Lung microvascular endothelial cell (primary cell): ENCODE results near the gene IFIT2. TPM values are rescaled to one million over a fixed set of nuclear protein-coding genes. Genes with fewer than 3 reads are reported as not detected.

Source experiments
- DNase-seq, 2 donors: peaks; one replicate each; pipeline versions ENCODE4 v3.0.0 to v3.0.0-alpha.2; 2010; ENCODE audit warnings: low read depth in 2 of 2
- total RNA-seq: library from RNA; depleted of rRNA; stranded (reverse); fragments of >200 nt; gene quantifications from 2 replicates; pipeline ENCODE4 v1.2.1, GENCODE V29; 2014

IFIT2 gene
- total RNA-seq, 1 donor from 2014 or later, result 8.1 TPM

DNA sequence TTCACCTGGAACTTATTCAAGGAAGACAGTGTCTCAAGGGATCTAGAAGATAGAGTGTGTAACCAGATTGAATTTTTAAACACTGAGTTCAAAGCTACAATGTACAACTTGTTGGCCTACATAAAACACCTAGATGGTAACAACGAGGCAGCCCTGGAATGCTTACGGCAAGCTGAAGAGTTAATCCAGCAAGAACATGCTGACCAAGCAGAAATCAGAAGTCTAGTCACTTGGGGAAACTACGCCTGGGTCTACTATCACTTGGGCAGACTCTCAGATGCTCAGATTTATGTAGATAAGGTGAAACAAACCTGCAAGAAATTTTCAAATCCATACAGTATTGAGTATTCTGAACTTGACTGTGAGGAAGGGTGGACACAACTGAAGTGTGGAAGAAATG lies 36.9 kb downstream of the IFIT2 start:
- no peak for DNase-seq

- no peak for DNase-seq
Measured at GRCh38 chr10:89339875-89340274, 38.0 kb downstream of the IFIT2 start.

DNA sequence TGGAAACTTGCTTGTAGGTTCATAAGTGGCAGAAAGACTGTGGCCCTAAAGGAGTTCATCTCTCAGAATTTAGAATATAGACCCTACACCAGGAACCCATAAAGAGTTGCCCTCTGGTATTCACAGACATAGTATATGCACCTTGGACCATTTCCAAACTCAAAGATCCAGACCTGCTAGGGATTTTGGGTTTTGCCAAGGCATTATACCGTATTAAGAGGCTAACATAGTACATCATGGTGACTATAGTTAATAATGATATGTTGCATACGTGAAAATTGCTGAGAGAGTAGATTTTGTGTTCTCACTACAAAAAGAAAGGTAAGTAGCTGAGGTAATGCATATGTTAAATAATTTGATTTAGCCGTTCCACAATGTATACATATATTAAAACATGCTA lies 39.8 kb downstream of the IFIT2 start:
- no peak for DNase-seq

DNA sequence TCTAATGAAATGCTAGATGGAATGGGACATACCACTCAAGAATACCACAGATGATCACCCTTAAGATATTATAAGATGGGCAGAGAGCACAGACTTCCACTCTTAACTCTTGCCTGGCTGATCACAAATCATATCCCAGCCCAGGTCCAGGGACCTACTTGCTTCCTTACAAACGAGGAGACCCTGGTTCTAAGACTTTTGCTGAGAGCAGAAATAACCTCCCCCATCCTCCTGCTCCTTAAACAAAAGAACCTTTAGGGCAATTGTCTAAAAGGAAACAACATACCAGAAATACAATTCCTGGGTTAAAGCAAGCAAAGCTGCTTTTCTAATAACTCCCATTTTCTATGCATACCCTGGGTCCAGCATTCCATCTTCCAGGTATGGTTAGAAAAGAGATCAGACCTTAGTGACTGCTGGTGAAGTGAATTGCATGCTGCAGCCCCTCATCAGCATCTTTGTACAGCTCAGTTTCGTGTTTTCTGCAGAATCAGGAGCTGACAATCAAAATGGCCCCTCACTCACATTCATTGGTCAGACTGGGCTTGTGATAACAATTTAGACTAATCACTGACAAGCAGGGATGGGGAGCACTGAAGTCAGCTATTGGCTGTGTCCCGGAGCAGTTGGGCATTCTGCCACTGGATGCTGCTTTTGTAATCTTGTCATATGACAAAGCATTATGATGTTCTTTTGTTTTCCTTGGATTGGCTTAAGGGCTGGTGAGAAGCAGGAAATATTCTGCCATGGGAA lies 40.5 kb downstream of the IFIT2 start:
- peak; percentile 78 to 99 for DNase-seq

- DNase-seq, result no peak
Measured at GRCh38 chr10:89343089-89343767, 41.4 kb downstream of the IFIT2 start.

GRCh38 chr10:89344156-89344555 lies 42.3 kb downstream of the IFIT2 start:
- DNase-seq, result no peak

DNA sequence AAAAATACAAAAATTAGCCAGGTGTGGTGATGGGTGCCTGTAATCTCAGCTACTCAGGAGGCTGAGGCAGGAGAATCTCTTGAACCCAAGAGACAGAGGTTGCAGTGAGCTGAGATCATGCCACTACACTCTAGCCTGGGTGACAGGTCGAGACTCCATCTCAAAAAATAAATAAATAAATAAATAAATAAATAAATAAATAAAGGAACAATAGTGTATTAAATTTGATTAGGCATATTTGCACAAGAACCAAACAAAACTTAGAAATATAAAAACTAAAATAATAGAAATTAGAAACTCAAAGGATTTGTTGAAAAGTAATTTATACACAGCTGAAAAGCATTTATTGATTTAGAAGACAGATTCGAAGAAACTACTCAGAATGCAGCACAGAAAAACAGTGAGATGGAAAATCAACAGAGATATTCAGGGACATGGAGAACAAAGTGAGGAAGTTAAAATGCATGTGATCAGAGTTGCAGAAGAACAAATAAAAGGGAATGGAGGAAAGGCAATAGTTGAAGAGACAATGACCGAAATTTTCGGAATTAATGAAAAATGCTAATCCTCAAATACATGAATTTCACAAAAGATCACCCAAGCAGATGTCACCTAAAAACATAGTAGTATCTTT lies 43.6 kb downstream of the IFIT2 start:
- DNase-seq, result peak in 1 of 2 donors; percentile 52

DNA sequence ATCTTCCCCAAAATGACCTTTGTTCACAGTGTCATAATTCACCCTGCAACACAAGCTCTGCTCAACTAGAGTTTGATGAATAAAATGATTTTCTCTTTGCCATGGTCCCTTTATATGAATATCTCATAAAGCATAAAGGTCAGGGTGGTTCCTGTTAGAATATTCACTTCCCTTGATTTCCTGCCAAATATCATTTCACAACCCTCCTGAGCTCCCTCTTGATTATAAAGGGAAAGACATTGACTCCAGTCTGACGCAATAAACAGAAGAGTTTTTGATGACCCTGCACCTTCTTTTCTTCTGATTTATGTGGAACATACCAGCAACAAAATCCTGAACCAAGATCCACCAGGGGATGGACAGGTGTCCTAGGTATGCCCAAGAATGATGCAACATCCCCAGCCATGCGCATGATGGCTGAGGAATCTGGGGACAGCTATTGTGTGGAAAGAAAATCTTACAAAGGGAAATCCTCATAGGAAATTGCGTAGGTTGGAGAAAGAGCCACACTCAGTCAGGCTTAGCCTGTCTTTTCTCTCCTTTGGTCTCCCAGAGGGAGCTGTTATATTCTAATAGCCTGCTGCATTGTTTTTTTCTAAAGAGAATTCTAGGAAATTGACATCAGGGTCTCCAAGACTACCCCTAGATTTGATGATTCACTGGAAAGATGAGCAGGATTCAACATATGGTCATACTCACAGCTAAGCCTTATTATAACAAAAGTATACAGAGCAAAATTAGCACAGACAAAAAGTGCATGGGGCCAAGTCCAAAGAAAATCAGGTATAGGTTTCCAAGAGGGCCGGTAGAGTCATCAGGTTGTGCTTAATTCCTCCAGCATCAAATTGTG lies 44.8 kb downstream of the IFIT2 start:
- DNase-seq, result peak; percentile 84 to 91

DNA sequence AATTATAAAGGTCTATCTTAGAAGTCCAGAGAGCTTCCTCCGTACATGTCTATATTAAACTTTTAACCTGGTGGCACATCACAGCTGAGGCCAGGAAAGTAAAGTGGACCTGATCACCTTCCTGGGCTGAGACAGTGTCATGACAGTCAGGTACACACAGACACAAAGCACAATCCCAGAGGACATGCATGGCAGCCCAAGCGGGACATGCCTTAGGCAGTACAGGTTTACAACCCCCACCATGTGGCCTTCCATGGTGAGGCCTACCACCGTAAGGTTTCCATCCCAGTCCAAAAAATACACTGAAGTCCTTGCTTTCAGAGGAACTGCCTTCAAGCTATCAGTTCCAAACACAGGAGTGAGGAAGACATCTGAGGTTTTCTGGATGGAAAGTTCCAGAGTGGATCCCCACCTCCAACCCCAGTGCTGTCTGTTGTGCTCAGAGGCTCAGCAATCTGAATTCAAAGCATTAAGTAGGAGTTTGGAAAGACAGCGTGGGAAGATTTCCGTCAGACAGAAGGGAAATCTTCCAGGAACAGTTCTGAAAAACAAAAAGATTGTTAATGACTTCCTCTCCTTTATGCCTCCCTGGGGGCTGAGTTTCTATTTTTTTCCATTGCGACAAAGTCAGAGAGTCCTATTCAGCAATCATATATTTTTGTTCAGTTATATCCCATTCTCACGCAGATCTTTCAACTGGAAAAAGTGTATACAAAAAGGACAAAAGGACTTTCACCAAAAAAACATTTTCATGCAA lies 46.0 kb downstream of the IFIT2 start:
- peak; percentile 58 to 73 for DNase-seq

DNA sequence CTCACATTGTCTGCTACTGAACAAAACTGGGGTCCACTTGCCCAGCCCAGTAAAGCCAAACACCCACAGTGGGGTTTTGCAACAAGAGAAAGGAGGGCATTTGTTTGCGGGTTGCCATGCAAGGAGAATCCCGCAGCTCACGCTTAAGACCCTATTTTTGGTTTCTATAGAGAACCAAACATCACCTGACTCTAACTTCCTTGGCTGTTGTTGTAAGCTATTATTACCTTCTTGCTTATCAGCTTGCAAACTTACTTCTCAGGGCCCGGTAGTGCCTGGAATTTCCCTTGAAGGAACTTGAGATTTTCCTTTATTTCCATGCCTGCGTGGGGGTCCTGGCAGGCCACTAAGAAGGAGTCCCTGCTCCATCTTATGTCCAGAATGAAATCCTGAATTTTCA lies 46.6 kb downstream of the IFIT2 start:
- peak in 1 of 2 donors; percentile 5 for DNase-seq

- no peak for DNase-seq
Measured at GRCh38 chr10:89348975-89349374, 47.1 kb downstream of the IFIT2 start.

- DNase-seq, result peak in 1 of 2 donors; percentile 24
Measured at GRCh38 chr10:89350631-89351315, 48.9 kb downstream of the IFIT2 start.

GRCh38 chr10:89351412-89351779 lies 49.5 kb downstream of the IFIT2 start:
- DNase-seq, result peak; percentile 19 to 39

DNA sequence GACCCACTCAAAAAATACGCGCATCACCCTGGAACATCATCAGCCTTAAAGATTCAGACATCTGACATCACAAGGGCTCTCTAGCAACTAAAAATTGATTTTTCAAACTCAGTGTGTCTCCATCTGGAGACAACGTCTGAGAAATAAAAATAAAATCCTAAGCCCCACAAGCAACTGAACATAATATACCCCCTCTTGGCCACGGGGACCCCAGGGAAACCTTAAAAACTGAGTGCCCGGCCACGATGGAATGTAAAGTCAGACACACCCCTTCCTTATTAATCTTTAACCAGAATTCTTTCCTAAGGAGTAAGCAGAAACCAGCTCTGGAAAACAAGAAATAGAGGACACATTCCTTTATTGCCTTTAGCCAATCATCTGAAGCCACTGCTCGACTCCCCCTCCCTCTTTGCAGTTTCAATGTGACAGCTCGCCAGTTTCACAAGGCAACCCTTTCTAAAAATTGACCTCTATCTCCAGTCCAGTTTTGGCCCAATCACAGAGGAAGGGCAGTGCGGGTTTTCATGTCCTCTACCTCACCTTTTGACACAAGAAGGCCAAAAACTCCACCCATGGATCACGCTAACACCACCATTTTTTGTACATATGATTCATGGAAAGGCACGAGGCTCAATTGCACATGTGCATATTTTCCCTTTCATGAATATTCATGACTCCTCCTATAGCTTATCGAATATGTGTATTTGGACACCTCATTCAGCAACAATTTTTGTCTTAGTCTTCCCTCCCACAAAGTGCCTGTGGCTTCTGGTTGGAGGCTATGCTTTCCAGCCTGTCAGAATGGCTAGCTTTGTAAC lies 50.1 kb downstream of the IFIT2 start:
- DNase-seq, result peak in 1 of 2 donors; percentile 45

DNA sequence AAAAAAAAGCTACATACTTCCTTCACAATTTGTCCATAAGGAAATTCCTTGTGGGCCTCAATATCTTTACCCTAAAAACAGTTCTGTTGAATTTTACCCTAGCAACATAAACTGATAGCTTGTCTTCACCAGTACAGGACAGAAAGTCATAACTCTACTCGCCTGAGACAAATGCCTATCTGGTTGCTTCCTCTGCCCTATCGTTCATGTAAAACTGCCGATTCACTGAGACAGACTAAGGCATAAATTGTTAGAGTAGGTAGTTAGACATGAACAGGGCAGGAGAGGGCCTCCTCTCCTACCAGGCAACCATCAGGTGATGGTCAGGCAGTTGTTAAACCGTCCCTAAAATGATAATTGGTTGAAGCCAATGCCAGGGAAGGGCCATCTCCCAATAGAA lies 51.0 kb downstream of the IFIT2 start:
- DNase-seq, result no peak

GRCh38 chr10:89355394-89355931 lies 53.6 kb downstream of the IFIT2 start:
- DNase-seq, result no peak

GRCh38 chr10:89357096-89357495 lies 55.2 kb downstream of the IFIT2 start:
- DNase-seq, result no peak

GRCh38 chr10:89357975-89358374 lies 56.1 kb downstream of the IFIT2 start:
- DNase-seq, result no peak
